ENCODE measurements around the gene SAP25.
A peak's percentile ranks its signal among the peaks of the same experiment; 100 is the strongest.

DNA sequence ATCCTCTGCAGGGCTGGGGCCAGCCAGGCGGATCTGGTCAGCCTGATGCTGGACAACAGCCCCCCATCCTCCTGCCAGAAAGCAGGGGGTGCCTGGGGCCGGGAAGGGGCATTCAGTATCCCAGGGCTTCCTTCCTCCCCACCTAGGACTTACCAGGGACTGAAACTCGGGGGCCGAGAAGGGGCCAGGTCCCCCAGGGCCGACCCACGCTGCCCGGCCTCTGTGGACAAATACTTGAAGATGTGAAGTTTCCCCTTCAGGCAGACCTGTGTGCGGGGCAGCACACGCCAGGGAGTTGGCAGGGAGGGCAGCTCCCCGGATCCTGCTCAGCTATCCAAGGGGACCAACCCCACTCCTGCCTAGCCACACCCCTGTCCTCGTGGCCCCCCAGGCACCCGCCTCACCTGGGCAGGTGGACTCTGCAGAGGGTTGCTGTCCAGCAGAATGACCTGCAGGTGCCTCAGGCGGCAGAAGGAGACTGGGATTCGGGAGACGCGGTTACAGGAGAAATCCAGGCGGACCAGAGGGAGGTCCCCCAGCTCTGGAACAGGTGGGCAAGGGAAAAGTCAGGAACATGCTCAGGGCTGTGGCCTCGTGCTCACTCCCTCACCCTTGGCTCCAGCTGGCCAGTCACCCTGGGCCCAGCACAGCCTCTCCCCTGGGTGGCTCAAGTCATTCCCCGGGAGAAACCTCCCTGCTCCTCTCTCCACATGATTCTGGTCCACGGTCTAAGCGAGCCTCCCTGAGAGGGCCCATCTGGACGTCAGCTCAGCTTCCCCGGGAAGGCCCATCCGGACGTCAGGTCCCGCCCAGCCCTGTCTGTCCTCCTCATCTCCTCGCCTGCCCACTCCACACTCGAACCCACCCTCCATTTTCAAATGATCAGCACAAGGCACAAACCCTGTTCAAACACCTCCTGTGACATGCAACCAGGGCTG lies 4.8 kb upstream of the SAP25 start:
- TF ChIP-seq, protein P1, sequence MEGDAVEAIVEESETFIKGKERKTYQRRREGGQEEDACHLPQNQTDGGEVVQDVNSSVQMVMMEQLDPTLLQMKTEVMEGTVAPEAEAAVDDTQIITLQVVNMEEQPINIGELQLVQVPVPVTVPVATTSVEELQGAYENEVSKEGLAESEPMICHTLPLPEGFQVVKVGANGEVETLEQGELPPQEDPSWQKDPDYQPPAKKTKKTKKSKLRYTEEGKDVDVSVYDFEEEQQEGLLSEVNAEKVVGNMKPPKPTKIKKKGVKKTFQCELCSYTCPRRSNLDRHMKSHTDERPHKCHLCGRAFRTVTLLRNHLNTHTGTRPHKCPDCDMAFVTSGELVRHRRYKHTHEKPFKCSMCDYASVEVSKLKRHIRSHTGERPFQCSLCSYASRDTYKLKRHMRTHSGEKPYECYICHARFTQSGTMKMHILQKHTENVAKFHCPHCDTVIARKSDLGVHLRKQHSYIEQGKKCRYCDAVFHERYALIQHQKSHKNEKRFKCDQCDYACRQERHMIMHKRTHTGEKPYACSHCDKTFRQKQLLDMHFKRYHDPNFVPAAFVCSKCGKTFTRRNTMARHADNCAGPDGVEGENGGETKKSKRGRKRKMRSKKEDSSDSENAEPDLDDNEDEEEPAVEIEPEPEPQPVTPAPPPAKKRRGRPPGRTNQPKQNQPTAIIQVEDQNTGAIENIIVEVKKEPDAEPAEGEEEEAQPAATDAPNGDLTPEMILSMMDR (IDR thresholded peaks at IDR 0.05), result no peak
- no peak for TF ChIP-seq POLR2AphosphoS5 (IDR thresholded peaks at IDR 0.05; ENCODE audit: low read depth, low read length)
- TF ChIP-seq, protein P2, sequence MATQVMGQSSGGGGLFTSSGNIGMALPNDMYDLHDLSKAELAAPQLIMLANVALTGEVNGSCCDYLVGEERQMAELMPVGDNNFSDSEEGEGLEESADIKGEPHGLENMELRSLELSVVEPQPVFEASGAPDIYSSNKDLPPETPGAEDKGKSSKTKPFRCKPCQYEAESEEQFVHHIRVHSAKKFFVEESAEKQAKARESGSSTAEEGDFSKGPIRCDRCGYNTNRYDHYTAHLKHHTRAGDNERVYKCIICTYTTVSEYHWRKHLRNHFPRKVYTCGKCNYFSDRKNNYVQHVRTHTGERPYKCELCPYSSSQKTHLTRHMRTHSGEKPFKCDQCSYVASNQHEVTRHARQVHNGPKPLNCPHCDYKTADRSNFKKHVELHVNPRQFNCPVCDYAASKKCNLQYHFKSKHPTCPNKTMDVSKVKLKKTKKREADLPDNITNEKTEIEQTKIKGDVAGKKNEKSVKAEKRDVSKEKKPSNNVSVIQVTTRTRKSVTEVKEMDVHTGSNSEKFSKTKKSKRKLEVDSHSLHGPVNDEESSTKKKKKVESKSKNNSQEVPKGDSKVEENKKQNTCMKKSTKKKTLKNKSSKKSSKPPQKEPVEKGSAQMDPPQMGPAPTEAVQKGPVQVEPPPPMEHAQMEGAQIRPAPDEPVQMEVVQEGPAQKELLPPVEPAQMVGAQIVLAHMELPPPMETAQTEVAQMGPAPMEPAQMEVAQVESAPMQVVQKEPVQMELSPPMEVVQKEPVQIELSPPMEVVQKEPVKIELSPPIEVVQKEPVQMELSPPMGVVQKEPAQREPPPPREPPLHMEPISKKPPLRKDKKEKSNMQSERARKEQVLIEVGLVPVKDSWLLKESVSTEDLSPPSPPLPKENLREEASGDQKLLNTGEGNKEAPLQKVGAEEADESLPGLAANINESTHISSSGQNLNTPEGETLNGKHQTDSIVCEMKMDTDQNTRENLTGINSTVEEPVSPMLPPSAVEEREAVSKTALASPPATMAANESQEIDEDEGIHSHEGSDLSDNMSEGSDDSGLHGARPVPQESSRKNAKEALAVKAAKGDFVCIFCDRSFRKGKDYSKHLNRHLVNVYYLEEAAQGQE (IDR thresholded peaks at IDR 0.05; ENCODE audit: insufficient read depth in 1 of 2, low read depth in 2 of 2, low read length in 1 of 2), result peak in 1 of 2 experiments; percentile 39; a peak in 1 of 4 replicates

Data from Panc1 (cell line).